ENCODE results near the gene CTDSPL. TPM values are rescaled to one million over a fixed set of nuclear protein-coding genes. Genes with fewer than 3 reads are reported as not detected.

Gene CTDSPL
- total and polyA plus RNA-seq, 4 donors = 8.4 to 17.2 (median 14.2) TPM

DNA sequence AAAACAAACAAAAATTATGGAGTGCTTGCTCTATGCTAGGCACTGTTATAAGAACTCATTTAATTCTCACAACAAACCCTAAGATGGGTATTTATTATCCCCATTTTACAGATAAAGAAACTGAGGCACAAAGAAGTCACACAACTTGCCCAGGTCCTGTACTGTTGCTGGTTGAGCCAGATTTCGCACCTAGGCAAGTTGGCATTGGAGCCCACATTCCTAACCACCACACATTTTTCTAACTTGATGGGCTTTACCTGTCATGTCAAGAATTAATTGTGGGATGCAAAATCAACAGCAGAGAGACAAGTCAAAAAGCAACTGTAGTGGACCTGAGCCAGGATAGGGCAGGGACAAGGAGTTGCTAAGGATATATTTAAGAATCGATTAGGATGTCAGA is 81.0 kb downstream of the CTDSPL start:
- H3K4me1 ChIP-seq (ENCODE audit: control insufficient read depth in 4 of 4, insufficient read depth in 4 of 4, low read length in 3 of 4) = peaks cover 8 to 29% (median 21%) of the 10 kb centered on the region in 4 donors
- no peak overlapping the region for H3K9ac ChIP-seq (ENCODE audit: low read depth in 1 of 2, low read length in 2 of 2)
- TF ChIP-seq, protein P1, sequence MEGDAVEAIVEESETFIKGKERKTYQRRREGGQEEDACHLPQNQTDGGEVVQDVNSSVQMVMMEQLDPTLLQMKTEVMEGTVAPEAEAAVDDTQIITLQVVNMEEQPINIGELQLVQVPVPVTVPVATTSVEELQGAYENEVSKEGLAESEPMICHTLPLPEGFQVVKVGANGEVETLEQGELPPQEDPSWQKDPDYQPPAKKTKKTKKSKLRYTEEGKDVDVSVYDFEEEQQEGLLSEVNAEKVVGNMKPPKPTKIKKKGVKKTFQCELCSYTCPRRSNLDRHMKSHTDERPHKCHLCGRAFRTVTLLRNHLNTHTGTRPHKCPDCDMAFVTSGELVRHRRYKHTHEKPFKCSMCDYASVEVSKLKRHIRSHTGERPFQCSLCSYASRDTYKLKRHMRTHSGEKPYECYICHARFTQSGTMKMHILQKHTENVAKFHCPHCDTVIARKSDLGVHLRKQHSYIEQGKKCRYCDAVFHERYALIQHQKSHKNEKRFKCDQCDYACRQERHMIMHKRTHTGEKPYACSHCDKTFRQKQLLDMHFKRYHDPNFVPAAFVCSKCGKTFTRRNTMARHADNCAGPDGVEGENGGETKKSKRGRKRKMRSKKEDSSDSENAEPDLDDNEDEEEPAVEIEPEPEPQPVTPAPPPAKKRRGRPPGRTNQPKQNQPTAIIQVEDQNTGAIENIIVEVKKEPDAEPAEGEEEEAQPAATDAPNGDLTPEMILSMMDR (IDR thresholded peaks at IDR 0.05; ENCODE audit: low read depth, low read length, missing input control) = no peak
- TF ChIP-seq, protein P2, sequence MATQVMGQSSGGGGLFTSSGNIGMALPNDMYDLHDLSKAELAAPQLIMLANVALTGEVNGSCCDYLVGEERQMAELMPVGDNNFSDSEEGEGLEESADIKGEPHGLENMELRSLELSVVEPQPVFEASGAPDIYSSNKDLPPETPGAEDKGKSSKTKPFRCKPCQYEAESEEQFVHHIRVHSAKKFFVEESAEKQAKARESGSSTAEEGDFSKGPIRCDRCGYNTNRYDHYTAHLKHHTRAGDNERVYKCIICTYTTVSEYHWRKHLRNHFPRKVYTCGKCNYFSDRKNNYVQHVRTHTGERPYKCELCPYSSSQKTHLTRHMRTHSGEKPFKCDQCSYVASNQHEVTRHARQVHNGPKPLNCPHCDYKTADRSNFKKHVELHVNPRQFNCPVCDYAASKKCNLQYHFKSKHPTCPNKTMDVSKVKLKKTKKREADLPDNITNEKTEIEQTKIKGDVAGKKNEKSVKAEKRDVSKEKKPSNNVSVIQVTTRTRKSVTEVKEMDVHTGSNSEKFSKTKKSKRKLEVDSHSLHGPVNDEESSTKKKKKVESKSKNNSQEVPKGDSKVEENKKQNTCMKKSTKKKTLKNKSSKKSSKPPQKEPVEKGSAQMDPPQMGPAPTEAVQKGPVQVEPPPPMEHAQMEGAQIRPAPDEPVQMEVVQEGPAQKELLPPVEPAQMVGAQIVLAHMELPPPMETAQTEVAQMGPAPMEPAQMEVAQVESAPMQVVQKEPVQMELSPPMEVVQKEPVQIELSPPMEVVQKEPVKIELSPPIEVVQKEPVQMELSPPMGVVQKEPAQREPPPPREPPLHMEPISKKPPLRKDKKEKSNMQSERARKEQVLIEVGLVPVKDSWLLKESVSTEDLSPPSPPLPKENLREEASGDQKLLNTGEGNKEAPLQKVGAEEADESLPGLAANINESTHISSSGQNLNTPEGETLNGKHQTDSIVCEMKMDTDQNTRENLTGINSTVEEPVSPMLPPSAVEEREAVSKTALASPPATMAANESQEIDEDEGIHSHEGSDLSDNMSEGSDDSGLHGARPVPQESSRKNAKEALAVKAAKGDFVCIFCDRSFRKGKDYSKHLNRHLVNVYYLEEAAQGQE (IDR thresholded peaks at IDR 0.05) = no peak
- TF ChIP-seq RAD21 (IDR thresholded peaks at IDR 0.05) (no peak), HNF4G (IDR thresholded peaks at IDR 0.05) (no peak), YY1 (IDR thresholded peaks at IDR 0.05) (no peak), GABPA (IDR thresholded peaks at IDR 0.05 in 1 of 2, conservative IDR thresholded peaks at IDR 0.05 in 1 of 2) (no peak), RXRA (IDR thresholded peaks at IDR 0.05) (no peak), FOXA1 (IDR thresholded peaks at IDR 0.05) (no peak), SP1 (IDR thresholded peaks at IDR 0.05) (no peak), EGR1 (IDR thresholded peaks at IDR 0.05; ENCODE audit: low read depth in 2 of 2) (no peak), HNF4A (conservative IDR thresholded peaks at IDR 0.05) (no peak), NR2F2 (IDR thresholded peaks at IDR 0.05) (no peak), JUND (IDR thresholded peaks at IDR 0.05) (no peak), TAF1 (conservative IDR thresholded peaks at IDR 0.05) (no peak), FOXA2 (IDR thresholded peaks at IDR 0.05) (no peak)
- TF ChIP-seq, protein P3, sequence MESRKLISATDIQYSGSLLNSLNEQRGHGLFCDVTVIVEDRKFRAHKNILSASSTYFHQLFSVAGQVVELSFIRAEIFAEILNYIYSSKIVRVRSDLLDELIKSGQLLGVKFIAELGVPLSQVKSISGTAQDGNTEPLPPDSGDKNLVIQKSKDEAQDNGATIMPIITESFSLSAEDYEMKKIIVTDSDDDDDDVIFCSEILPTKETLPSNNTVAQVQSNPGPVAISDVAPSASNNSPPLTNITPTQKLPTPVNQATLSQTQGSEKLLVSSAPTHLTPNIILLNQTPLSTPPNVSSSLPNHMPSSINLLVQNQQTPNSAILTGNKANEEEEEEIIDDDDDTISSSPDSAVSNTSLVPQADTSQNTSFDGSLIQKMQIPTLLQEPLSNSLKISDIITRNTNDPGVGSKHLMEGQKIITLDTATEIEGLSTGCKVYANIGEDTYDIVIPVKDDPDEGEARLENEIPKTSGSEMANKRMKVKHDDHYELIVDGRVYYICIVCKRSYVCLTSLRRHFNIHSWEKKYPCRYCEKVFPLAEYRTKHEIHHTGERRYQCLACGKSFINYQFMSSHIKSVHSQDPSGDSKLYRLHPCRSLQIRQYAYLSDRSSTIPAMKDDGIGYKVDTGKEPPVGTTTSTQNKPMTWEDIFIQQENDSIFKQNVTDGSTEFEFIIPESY (IDR thresholded peaks at IDR 0.05) = no peak
- TF ChIP-seq, protein P4, sequence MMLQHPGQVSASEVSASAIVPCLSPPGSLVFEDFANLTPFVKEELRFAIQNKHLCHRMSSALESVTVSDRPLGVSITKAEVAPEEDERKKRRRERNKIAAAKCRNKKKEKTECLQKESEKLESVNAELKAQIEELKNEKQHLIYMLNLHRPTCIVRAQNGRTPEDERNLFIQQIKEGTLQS (IDR thresholded peaks at IDR 0.05) = no peak
- TF ChIP-seq, protein P5, sequence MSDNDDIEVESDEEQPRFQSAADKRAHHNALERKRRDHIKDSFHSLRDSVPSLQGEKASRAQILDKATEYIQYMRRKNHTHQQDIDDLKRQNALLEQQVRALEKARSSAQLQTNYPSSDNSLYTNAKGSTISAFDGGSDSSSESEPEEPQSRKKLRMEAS (IDR thresholded peaks at IDR 0.05) = no peak
- H3K9me3 ChIP-seq (ENCODE audit: control insufficient read depth in 4 of 4, low read length in 3 of 4) = no peaks in the 10 kb centered on the region
- WGBS = 96% methylated on average over 2 of the region's 2 CpGs
- no peaks in the 10 kb centered on the region for H3K27me3 ChIP-seq (ENCODE audit: control insufficient read depth in 4 of 4, insufficient read depth in 4 of 4, low read length in 3 of 4)
- DNase-seq (ENCODE audit: low spot score) = no peak
- H3K4me3 ChIP-seq (ENCODE audit: low read depth in 1 of 3, low read length in 3 of 3) = no peak overlapping the region
- peak overlapping the region in 1 of 2 donors; percentile 27 for H3K27ac ChIP-seq (ENCODE audit: low read depth in 1 of 2, low read length in 2 of 2)
- no peaks in the 10 kb centered on the region for H3K36me3 ChIP-seq (ENCODE audit: control insufficient read depth in 4 of 4, insufficient read depth in 3 of 4, low read depth in 1 of 4, low read length in 3 of 4)
